ENCODE measurements around the gene NTRK3.
"Not testable (repeated sequence)": the region's sequence is repeated elsewhere in the genome, so short reads cannot be mapped to it uniquely, and the experiment has no call there.

NTRK3 gene

GRCh38 chr15:88038261-88038660 lies 218.3 kb downstream of the NTRK3 start:
- Mint-ChIP-seq H3K4me1 (ENCODE audit: low read depth) (peaks cover 6% of the 10 kb centered on the region), H3K27ac (no peak overlapping the region), H3K4me3 (no peak overlapping the region), H3K36me3 (ENCODE audit: low read depth) (no peaks in the 10 kb centered on the region), H3K27me3 (peaks cover 25% of the 10 kb centered on the region), H3K9me3 (no peaks in the 10 kb centered on the region)
- intact Hi-C loops (cut with micrococcal nuclease) = no loop called here

- Mint-ChIP-seq H3K27ac (no peak overlapping the region), H3K4me1 (ENCODE audit: low read depth) (peaks cover 6% of the 10 kb centered on the region), H3K27me3 (peaks cover 25% of the 10 kb centered on the region), H3K4me3 (no peak overlapping the region), H3K9me3 (no peaks in the 10 kb centered on the region), H3K36me3 (ENCODE audit: low read depth) (no peaks in the 10 kb centered on the region)
- intact Hi-C loops (cut with micrococcal nuclease) = no loop called here
Observed at GRCh38 chr15:88036154-88036839, 220.2 kb downstream of the NTRK3 start.

- H3K9me3 Mint-ChIP-seq = no peaks in the 10 kb centered on the region
- no peak overlapping the region for H3K4me3 Mint-ChIP-seq
- peaks cover 6% of the 10 kb centered on the region for H3K4me1 Mint-ChIP-seq (ENCODE audit: low read depth)
- no peaks in the 10 kb centered on the region for H3K36me3 Mint-ChIP-seq (ENCODE audit: low read depth)
- intact Hi-C loops (cut with micrococcal nuclease) = no loop called here
- peaks cover 25% of the 10 kb centered on the region for H3K27me3 Mint-ChIP-seq
- no peak overlapping the region for H3K27ac Mint-ChIP-seq
Observed at GRCh38 chr15:88035381-88035780, 221.2 kb downstream of the NTRK3 start.

GRCh38 chr15:88033421-88033820 lies 223.1 kb downstream of the NTRK3 start:
- H3K4me3 Mint-ChIP-seq; intact Hi-C loops (cut with micrococcal nuclease); H3K27ac Mint-ChIP-seq; H3K36me3 Mint-ChIP-seq (ENCODE audit: low read depth); H3K9me3 Mint-ChIP-seq; H3K4me1 Mint-ChIP-seq (ENCODE audit: low read depth): not testable (repeated sequence)
- peaks cover 24% of the 10 kb centered on the region for H3K27me3 Mint-ChIP-seq

GRCh38 chr15:88032787-88033186 lies 223.8 kb downstream of the NTRK3 start:
- H3K27ac Mint-ChIP-seq = no peak overlapping the region
- H3K27me3 Mint-ChIP-seq = peaks cover 24% of the 10 kb centered on the region
- no peak overlapping the region for H3K4me3 Mint-ChIP-seq
- intact Hi-C loops (cut with micrococcal nuclease) = no loop called here
- peaks cover 6% of the 10 kb centered on the region for H3K4me1 Mint-ChIP-seq (ENCODE audit: low read depth)
- no peaks in the 10 kb centered on the region for H3K9me3 Mint-ChIP-seq
- H3K36me3 Mint-ChIP-seq (ENCODE audit: low read depth) = no peaks in the 10 kb centered on the region

- Mint-ChIP-seq H3K27me3 (peaks cover 13% of the 10 kb centered on the region), H3K36me3 (ENCODE audit: low read depth) (no peaks in the 10 kb centered on the region), H3K27ac (no peak overlapping the region), H3K4me1 (ENCODE audit: low read depth) (peaks cover under 1% of the 10 kb centered on the region), H3K9me3 (no peaks in the 10 kb centered on the region), H3K4me3 (no peak overlapping the region)
- intact Hi-C loops (cut with micrococcal nuclease) = no loop called here
Observed at GRCh38 chr15:88031461-88031860, 225.1 kb downstream of the NTRK3 start.

GRCh38 chr15:88029696-88030095 lies 226.8 kb downstream of the NTRK3 start:
- intact Hi-C loops (cut with micrococcal nuclease) = no loop called here
- no peaks in the 10 kb centered on the region for H3K27me3 Mint-ChIP-seq
- no peaks in the 10 kb centered on the region for H3K9me3 Mint-ChIP-seq
- no peaks in the 10 kb centered on the region for H3K4me1 Mint-ChIP-seq (ENCODE audit: low read depth)
- H3K4me3 Mint-ChIP-seq = no peak overlapping the region
- no peaks in the 10 kb centered on the region for H3K36me3 Mint-ChIP-seq (ENCODE audit: low read depth)
- no peak overlapping the region for H3K27ac Mint-ChIP-seq

GRCh38 chr15:88028024-88028423 lies 228.5 kb downstream of the NTRK3 start:
- no peaks in the 10 kb centered on the region for H3K4me1 Mint-ChIP-seq (ENCODE audit: low read depth)
- H3K27me3 Mint-ChIP-seq = no peaks in the 10 kb centered on the region
- H3K4me3 Mint-ChIP-seq = no peak overlapping the region
- no peak overlapping the region for H3K27ac Mint-ChIP-seq
- H3K36me3 Mint-ChIP-seq (ENCODE audit: low read depth) = no peaks in the 10 kb centered on the region
- intact Hi-C loops (cut with micrococcal nuclease) = no loop called here
- H3K9me3 Mint-ChIP-seq = no peaks in the 10 kb centered on the region

GRCh38 chr15:88023914-88024313 lies 232.6 kb downstream of the NTRK3 start:
- H3K4me3 Mint-ChIP-seq = no peak overlapping the region
- H3K4me1 Mint-ChIP-seq (ENCODE audit: low read depth) = no peaks in the 10 kb centered on the region
- H3K9me3 Mint-ChIP-seq = no peaks in the 10 kb centered on the region
- intact Hi-C loops (cut with micrococcal nuclease) = no loop called here
- no peak overlapping the region for H3K27ac Mint-ChIP-seq
- H3K36me3 Mint-ChIP-seq (ENCODE audit: low read depth) = no peaks in the 10 kb centered on the region
- no peaks in the 10 kb centered on the region for H3K27me3 Mint-ChIP-seq

- Mint-ChIP-seq H3K4me1 (ENCODE audit: low read depth) (no peaks in the 10 kb centered on the region), H3K9me3 (no peaks in the 10 kb centered on the region), H3K27ac (no peak overlapping the region), H3K27me3 (no peaks in the 10 kb centered on the region), H3K4me3 (no peak overlapping the region), H3K36me3 (ENCODE audit: low read depth) (no peaks in the 10 kb centered on the region)
- intact Hi-C loops (cut with micrococcal nuclease) = no loop called here
Observed at GRCh38 chr15:88022716-88023115, 233.8 kb downstream of the NTRK3 start.

GRCh38 chr15:88021601-88022000 lies 234.9 kb downstream of the NTRK3 start:
- no peaks in the 10 kb centered on the region for H3K9me3 Mint-ChIP-seq
- H3K27ac Mint-ChIP-seq = no peak overlapping the region
- H3K4me3 Mint-ChIP-seq = no peak overlapping the region
- H3K36me3 Mint-ChIP-seq (ENCODE audit: low read depth) = no peaks in the 10 kb centered on the region
- H3K27me3 Mint-ChIP-seq = no peaks in the 10 kb centered on the region
- H3K4me1 Mint-ChIP-seq (ENCODE audit: low read depth) = no peaks in the 10 kb centered on the region
- intact Hi-C loops (cut with micrococcal nuclease) = no loop called here

GRCh38 chr15:88020806-88021205 lies 235.7 kb downstream of the NTRK3 start:
- Mint-ChIP-seq H3K9me3 (no peaks in the 10 kb centered on the region), H3K36me3 (ENCODE audit: low read depth) (no peaks in the 10 kb centered on the region), H3K4me3 (no peak overlapping the region), H3K27ac (no peak overlapping the region), H3K4me1 (ENCODE audit: low read depth) (no peaks in the 10 kb centered on the region), H3K27me3 (no peaks in the 10 kb centered on the region)
- intact Hi-C loops (cut with micrococcal nuclease) = no loop called here

- H3K27me3 Mint-ChIP-seq = peaks cover 2% of the 10 kb centered on the region
- H3K27ac Mint-ChIP-seq = no peak overlapping the region
- H3K4me3 Mint-ChIP-seq = no peak overlapping the region
- intact Hi-C loops (cut with micrococcal nuclease) = no loop called here
- H3K9me3 Mint-ChIP-seq = no peaks in the 10 kb centered on the region
- H3K4me1 Mint-ChIP-seq (ENCODE audit: low read depth) = no peaks in the 10 kb centered on the region
- H3K36me3 Mint-ChIP-seq (ENCODE audit: low read depth) = no peaks in the 10 kb centered on the region
Observed at GRCh38 chr15:88019656-88020055, 236.9 kb downstream of the NTRK3 start.

- intact Hi-C loops (cut with micrococcal nuclease) = no loop called here
- Mint-ChIP-seq H3K4me3 (no peak overlapping the region), H3K27me3 (peaks cover 2% of the 10 kb centered on the region), H3K27ac (no peak overlapping the region), H3K4me1 (ENCODE audit: low read depth) (no peaks in the 10 kb centered on the region), H3K9me3 (no peaks in the 10 kb centered on the region), H3K36me3 (ENCODE audit: low read depth) (no peaks in the 10 kb centered on the region)
Observed at GRCh38 chr15:88018869-88019641, 237.5 kb downstream of the NTRK3 start.

- Mint-ChIP-seq H3K4me1 (ENCODE audit: low read depth) (no peaks in the 10 kb centered on the region), H3K9me3 (no peaks in the 10 kb centered on the region), H3K4me3 (no peak overlapping the region), H3K36me3 (ENCODE audit: low read depth) (no peaks in the 10 kb centered on the region), H3K27me3 (peaks cover 2% of the 10 kb centered on the region), H3K27ac (no peak overlapping the region)
- intact Hi-C loops (cut with micrococcal nuclease) = no loop called here
Observed at GRCh38 chr15:88017753-88018152, 238.8 kb downstream of the NTRK3 start.
